Neuronal stem cell (in vitro differentiated cells): ENCODE data around the gene UNC13A.

ENCODE experiments used
- DNase-seq: peaks from one replicate; pipeline ENCODE4 v3.0.0-alpha.2; 2013; ENCODE audit warnings: low spot score
- H2AFZ ChIP-seq: one replicate; pipeline ENCODE4 v1.6.1; 2013; ENCODE audit warnings: mild to moderate bottlenecking, low read length, inconsistent platforms
- H2AK5ac ChIP-seq: 2 replicates; pipeline ENCODE4 v1.6.1; 2013; ENCODE audit warnings: low read depth, mild to moderate bottlenecking, inconsistent platforms, low read length, moderate library complexity, mixed read lengths
- H2BK120ac ChIP-seq: 2 replicates; pipeline ENCODE4 v1.6.1; 2013; ENCODE audit warnings: low read depth, mild to moderate bottlenecking, inconsistent platforms, low read length, moderate library complexity, mixed read lengths
- H2BK12ac ChIP-seq: one replicate; pipeline ENCODE4 v1.6.1; 2013; ENCODE audit warnings: low read length, inconsistent platforms
- H2BK15ac ChIP-seq: 2 replicates; pipeline ENCODE4 v1.6.1; 2013; ENCODE audit warnings: mild to moderate bottlenecking, low read length, inconsistent platforms, mixed read lengths
- H2BK5ac ChIP-seq: one replicate; pipeline ENCODE4 v1.6.1; 2013; ENCODE audit warnings: inconsistent platforms, mild to moderate bottlenecking, low read length, moderate library complexity
- H3K14ac ChIP-seq: one replicate; pipeline ENCODE4 v1.6.1; 2013; ENCODE audit warnings: low read length, inconsistent platforms
- H3K18ac ChIP-seq: 2 replicates; pipeline ENCODE4 v1.6.1; 2013; ENCODE audit warnings: low read length, inconsistent platforms
- H3K23ac ChIP-seq: 2 replicates; pipeline ENCODE4 v1.6.1; 2013; ENCODE audit warnings: low read depth, mild to moderate bottlenecking, mixed read lengths, low read length, inconsistent platforms; ENCODE audit not compliant: poor library complexity
- H3K27ac ChIP-seq: replicated peaks from 3 replicates; pipeline ENCODE4 v1.5.1; 2013; ENCODE audit warnings: low read length, inconsistent platforms
- H3K27me3 ChIP-seq, 3 experiments: 2 replicates each; pipeline ENCODE4 v1.6.1; 2013; ENCODE audit warnings: low read length in 3 of 3, mild to moderate bottlenecking in 2 of 3, inconsistent platforms in 1 of 3, low read depth in 1 of 3, mixed read lengths in 1 of 3, moderate library complexity in 1 of 3; ENCODE audit not compliant: control insufficient read depth in 3 of 3, insufficient read depth in 3 of 3
- H3K36me3 ChIP-seq, 2 donors: replicated peaks in 1 of 2; 2 replicates each; pipeline ENCODE4 v1.6.1; 2013; ENCODE audit warnings: low read length in 2 of 2; ENCODE audit not compliant: control insufficient read depth in 2 of 2, insufficient read depth in 2 of 2
- H3K4ac ChIP-seq: 2 replicates; pipeline ENCODE4 v1.6.1; 2013; ENCODE audit warnings: inconsistent platforms, mild to moderate bottlenecking, low read length, moderate library complexity
- H3K4me1 ChIP-seq, 2 donors: 1 replicate in 1 of 2; 2 replicates in 1 of 2; pipeline ENCODE4 v1.6.1; 2013; ENCODE audit warnings: low read length in 2 of 2, low read depth in 1 of 2; ENCODE audit not compliant: control insufficient read depth in 2 of 2, insufficient read depth in 1 of 2
- H3K4me2 ChIP-seq: one replicate; pipeline ENCODE4 v1.6.1; 2013; ENCODE audit warnings: mild to moderate bottlenecking, low read length, inconsistent platforms; ENCODE audit not compliant: insufficient read depth, poor library complexity, severe bottlenecking
- H3K4me3 ChIP-seq, 2 donors: 2 replicates each; pipeline ENCODE4 v1.5.1; 2013; ENCODE audit warnings: low read length in 2 of 2, mild to moderate bottlenecking in 2 of 2, inconsistent platforms in 1 of 2, moderate library complexity in 1 of 2
- H3K79me1 ChIP-seq: one replicate; pipeline ENCODE4 v1.6.1; 2013; ENCODE audit warnings: low read depth, mild to moderate bottlenecking, inconsistent platforms, low read length, moderate library complexity
- H3K9ac ChIP-seq: one replicate; pipeline ENCODE4 v1.6.1; 2013; ENCODE audit warnings: mild to moderate bottlenecking, low read depth, low read length, inconsistent platforms; ENCODE audit not compliant: poor library complexity
- H3K9me3 ChIP-seq, 2 donors: replicated peaks in 1 of 2; 2 replicates each; pipeline versions ENCODE3 to v1.6.1; 2013; ENCODE audit warnings: low read length in 2 of 2, mild to moderate bottlenecking in 2 of 2, inconsistent platforms in 1 of 2, low read depth in 1 of 2, mixed read lengths in 1 of 2, moderate library complexity in 1 of 2; ENCODE audit not compliant: control insufficient read depth in 2 of 2, insufficient read depth in 1 of 2
- H4K8ac ChIP-seq: one replicate; pipeline ENCODE4 v1.6.1; 2013; ENCODE audit warnings: low read depth, mild to moderate bottlenecking, inconsistent platforms, low read length, moderate library complexity
- H4K91ac ChIP-seq: one replicate; pipeline ENCODE4 v1.6.1; 2013; ENCODE audit warnings: low read length, low read depth, mild to moderate bottlenecking, inconsistent platforms; ENCODE audit not compliant: poor library complexity
- WGBS, 2 donors: extraction: QIAGEN DNeasy Blood & Tissue Kit; methylation state at CpG; one replicate each; pipeline ENCODE4 v1.1.7; 2013; ENCODE audit warnings: missing lambda C conversion rate in 2 of 2, mixed read lengths in 1 of 2; ENCODE audit not compliant: insufficient read length in 2 of 2, insufficient replicate concordance in 1 of 2; ENCODE audit errors: extremely low coverage in 2 of 2; 5-methylcytosine and 5-hydroxymethylcytosine counted together

Gene UNC13A

DNA sequence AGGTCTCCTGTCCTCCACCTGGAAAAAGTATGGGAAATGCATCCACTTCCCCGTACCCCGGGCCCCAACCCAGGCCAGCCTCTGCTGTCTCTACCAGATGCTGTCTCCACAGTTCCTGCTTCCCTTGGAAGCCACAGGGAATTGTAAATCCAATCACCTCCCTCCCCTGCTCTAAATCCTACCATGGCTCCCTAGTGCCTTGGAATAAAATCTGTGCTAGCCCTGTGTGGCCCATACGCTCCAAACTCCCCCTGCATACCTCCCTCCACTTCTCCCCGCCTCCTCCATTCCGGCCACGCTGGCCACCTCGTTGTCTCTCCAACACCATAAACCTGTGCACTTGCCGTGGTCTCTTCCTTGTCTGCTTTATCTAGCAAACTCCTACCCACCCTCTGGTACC is 31.2 kb downstream of the UNC13A start:
- no peak overlapping the region for H3K27ac ChIP-seq
- no peak overlapping the region for H3K4me3 ChIP-seq
- H2BK12ac ChIP-seq, result no peak overlapping the region
- WGBS, 2 donors, result no CpG with 5 or more reads among the region's 8 CpGs
- no peak overlapping the region for H3K9ac ChIP-seq
- no peak overlapping the region for H2AK5ac ChIP-seq
- no peak overlapping the region for H2AFZ ChIP-seq
- peaks cover 2 to 3% of the 10 kb centered on the region in 2 donors for H3K9me3 ChIP-seq
- no peak overlapping the region for H2BK5ac ChIP-seq
- no peak overlapping the region for H4K8ac ChIP-seq
- DNase-seq, result no peak
- no peak overlapping the region for H3K4ac ChIP-seq
- H3K27me3 ChIP-seq, result no peaks in the 10 kb centered on the region
- no peaks in the 10 kb centered on the region for H3K4me1 ChIP-seq
- no peak overlapping the region for H3K23ac ChIP-seq
- no peak overlapping the region for H3K14ac ChIP-seq
- no peak overlapping the region for H3K18ac ChIP-seq
- H2BK15ac ChIP-seq, result no peak overlapping the region
- peaks cover 3% of the 10 kb centered on the region for H3K79me1 ChIP-seq
- H3K36me3 ChIP-seq, result peaks cover 0 to 33% of the 10 kb centered on the region in 2 donors
- no peak overlapping the region for H4K91ac ChIP-seq
- H3K4me2 ChIP-seq, result no peak overlapping the region
- H2BK120ac ChIP-seq, result no peak overlapping the region

DNA sequence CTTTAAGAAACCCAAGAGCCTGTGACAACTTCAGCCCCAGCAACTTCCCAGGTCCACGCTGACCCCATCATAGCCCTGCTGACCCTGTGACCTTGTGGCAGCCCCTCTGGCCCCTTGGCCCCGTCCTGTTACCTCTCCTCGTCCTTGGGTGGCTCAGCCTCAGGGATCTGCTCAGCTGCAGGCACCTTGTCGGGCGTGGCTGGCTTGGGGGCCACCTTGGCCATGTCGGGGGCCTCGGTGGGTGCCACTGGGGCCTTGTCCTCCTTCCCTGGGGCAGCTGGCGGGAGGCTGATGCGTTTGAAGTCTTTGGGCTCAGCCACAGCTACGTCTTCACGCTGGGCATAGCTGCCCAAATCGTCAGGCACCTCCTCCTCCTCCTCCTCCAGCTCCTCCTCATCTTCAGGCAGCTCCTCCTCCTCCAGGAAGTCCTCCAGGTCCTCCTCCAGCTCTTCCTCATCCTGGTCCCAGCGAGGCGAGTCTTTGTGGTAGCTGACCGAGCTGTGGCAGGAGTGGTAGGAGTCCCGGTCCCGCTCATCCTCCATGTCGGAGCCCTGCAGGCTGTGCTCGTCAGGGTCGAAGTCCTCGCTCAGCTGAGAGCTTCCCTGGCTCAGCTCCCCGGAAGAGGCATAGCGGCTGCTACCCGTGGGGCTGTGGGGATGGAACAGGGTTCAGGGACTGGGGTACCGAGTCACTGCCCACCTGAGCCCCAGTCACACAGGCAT is 32.2 kb downstream of the UNC13A start:
- peak overlapping the region; percentile 27 for H3K14ac ChIP-seq
- DNase-seq, result no peak
- no CpG with 5 or more reads among the region's 25 CpGs for WGBS, 2 donors
- peak overlapping the region; percentile 43 for H4K8ac ChIP-seq
- no peak overlapping the region for H4K91ac ChIP-seq
- H3K27ac ChIP-seq, result no peak overlapping the region
- H2AFZ ChIP-seq, result no peak overlapping the region
- H3K27me3 ChIP-seq, result no peaks in the 10 kb centered on the region
- H3K4ac ChIP-seq, result no peak overlapping the region
- peaks cover 0 to 33% of the 10 kb centered on the region in 2 donors for H3K36me3 ChIP-seq
- no peak overlapping the region for H3K4me3 ChIP-seq
- no peak overlapping the region for H3K9ac ChIP-seq
- H3K4me1 ChIP-seq, result no peaks in the 10 kb centered on the region
- peak overlapping the region; percentile 46 for H2AK5ac ChIP-seq
- H2BK120ac ChIP-seq, result no peak overlapping the region
- H3K79me1 ChIP-seq, result peaks cover 3% of the 10 kb centered on the region
- peak overlapping the region; percentile 55 for H3K23ac ChIP-seq
- H3K9me3 ChIP-seq, result peaks cover 2 to 3% of the 10 kb centered on the region in 2 donors
- H2BK5ac ChIP-seq, result peak overlapping the region; percentile 22
- no peak overlapping the region for H2BK15ac ChIP-seq
- H2BK12ac ChIP-seq, result peak overlapping the region; percentile 41
- no peak overlapping the region for H3K4me2 ChIP-seq
- H3K18ac ChIP-seq, result peak overlapping the region; percentile 72

DNA sequence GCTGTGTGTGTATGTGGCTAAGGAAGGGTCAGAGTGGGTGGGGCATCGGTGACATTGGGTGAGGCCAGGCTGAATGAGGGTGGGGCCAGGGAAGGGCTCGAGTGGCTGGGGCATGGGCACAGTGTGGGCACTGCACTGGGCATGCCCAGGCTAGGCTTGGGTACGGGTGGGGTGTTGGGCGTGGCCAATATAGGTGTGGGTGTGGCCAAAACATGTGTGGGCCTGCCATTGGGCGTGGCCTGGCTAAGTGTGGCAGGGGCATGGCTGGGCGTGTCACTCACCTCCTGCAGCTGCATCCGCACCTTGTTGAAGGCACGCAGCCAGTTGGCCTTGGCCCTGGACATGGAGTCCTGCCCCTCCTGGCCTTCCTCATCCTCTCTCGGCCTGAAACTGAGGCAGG is 33.2 kb downstream of the UNC13A start:
- Histone ChIP-seq H3K9ac (peak overlapping the region; percentile 70), H2AK5ac (peak overlapping the region; percentile 92), H4K8ac (peak overlapping the region; percentile 65), H3K23ac (peak overlapping the region; percentile 96), H3K9me3 (peaks cover 2 to 3% of the 10 kb centered on the region in 2 donors), H3K27me3 (no peaks in the 10 kb centered on the region), H2BK120ac (no peak overlapping the region), H3K27ac (no peak overlapping the region), H2AFZ (no peak overlapping the region), H2BK12ac (no peak overlapping the region), H4K91ac (peak overlapping the region; percentile 64), H3K4me2 (no peak overlapping the region), H2BK15ac (peak overlapping the region; percentile 26), H3K79me1 (peaks cover 3% of the 10 kb centered on the region), H3K18ac (peak overlapping the region; percentile 80), H3K4me3 (peak overlapping the region in 1 of 2 donors; percentile 36), H2BK5ac (no peak overlapping the region), H3K36me3 (peaks cover 0 to 33% of the 10 kb centered on the region in 2 donors), H3K14ac (no peak overlapping the region), H3K4me1 (no peaks in the 10 kb centered on the region), H3K4ac (no peak overlapping the region)
- DNase-seq, result no peak
- WGBS, 2 donors, result no CpG with 5 or more reads among the region's 9 CpGs

DNA sequence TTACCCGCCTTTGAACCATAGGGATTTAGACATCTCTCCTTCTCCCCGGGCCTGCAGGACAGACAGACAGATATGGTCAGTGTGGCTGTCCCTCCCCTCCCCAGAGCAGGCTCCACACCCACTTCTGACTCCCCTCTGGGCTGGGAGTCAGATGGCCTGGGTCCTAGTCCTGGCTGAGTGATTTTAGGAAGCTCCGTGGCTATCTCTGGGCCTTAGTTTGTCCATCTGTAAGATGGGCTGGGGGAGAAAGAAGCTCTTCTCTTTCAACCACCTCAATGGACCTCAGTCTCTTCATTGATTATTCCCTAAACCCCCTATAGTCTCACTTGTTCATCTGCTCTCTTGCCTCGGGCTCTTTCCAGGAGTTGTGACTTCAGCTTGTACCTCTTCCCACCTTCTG is 35.5 kb downstream of the UNC13A start:
- no peak overlapping the region for H3K4ac ChIP-seq
- peak overlapping the region; percentile 28 for H3K18ac ChIP-seq
- H3K79me1 ChIP-seq, result peaks cover 3% of the 10 kb centered on the region
- no peak for DNase-seq
- no peak overlapping the region for H4K91ac ChIP-seq
- H2BK15ac ChIP-seq, result no peak overlapping the region
- H3K9me3 ChIP-seq, result peaks cover 2 to 3% of the 10 kb centered on the region in 2 donors
- no peak overlapping the region for H3K4me2 ChIP-seq
- no peak overlapping the region for H2BK12ac ChIP-seq
- no peaks in the 10 kb centered on the region for H3K27me3 ChIP-seq
- no peak overlapping the region for H3K23ac ChIP-seq
- peak overlapping the region; percentile 47 for H3K14ac ChIP-seq
- H2AFZ ChIP-seq, result no peak overlapping the region
- WGBS, 2 donors, result no CpG with 5 or more reads among the region's 4 CpGs
- H2AK5ac ChIP-seq, result no peak overlapping the region
- H3K4me1 ChIP-seq, result no peaks in the 10 kb centered on the region
- H3K36me3 ChIP-seq, result peaks cover 0 to 35% of the 10 kb centered on the region in 2 donors
- H2BK5ac ChIP-seq, result no peak overlapping the region
- no peak overlapping the region for H3K27ac ChIP-seq
- no peak overlapping the region for H2BK120ac ChIP-seq
- no peak overlapping the region for H3K9ac ChIP-seq
- no peak overlapping the region for H4K8ac ChIP-seq
- H3K4me3 ChIP-seq, result no peak overlapping the region
